Measurements from ENCODE around the gene SLC4A9.

DNA sequence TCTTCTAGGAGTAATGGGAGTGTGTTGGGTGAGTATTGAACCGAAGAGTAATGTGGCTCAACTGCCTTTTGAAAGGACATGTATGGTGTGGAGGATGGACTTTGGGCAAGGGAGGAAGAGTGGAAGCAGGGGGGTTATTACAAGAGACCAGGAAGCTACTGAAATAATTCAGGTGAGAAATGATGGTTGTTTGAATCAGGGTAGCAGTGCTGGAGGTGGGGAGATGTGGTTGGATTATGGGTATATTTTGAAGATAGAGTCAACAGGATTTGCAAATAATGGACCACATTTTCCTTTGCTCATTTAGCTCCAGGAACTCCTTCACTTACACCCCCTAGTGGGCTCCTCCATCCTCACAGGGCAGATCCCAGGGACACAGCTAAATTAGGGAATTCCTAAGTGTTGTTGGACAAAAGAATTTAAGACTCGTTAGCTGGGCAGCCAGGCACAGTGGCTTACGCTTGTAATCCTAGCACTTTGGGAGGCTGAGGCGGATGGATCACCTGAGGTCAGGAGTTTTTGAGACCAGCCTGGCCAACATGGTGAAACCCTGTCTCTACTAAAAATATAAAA lies 1.2 kb upstream of the SLC4A9 start:
- TF ChIP-seq CTCF (IDR thresholded peaks at IDR 0.05) (peak in 3 of 6 experiments; percentile 5 to 15 (median 10)), POLR2A (IDR thresholded peaks at IDR 0.05) (no peak)
